Activated CD4-positive, alpha-beta T cell treated with anti-CD3 and anti-CD28 coated beads, Interleukin-2, amount 10 ng/mL, durations not matched to agents 24 days and 14 days (primary cell): ENCODE measurements around the gene REXO1. TPM values are rescaled to one million over a fixed set of nuclear protein-coding genes. Genes with fewer than 3 reads are reported as not detected.

Source experiments
- DNase-seq: peaks from one replicate; pipeline ENCODE4 v3.0.0; 2022
- H3K27ac Mint-ChIP-seq: one replicate; pipeline ENCODE4 v1.8.0; 2022; ENCODE audit warnings: mild to moderate bottlenecking, mixed read lengths
- H3K27me3 Mint-ChIP-seq: one replicate; pipeline ENCODE4 v1.8.0; 2022; ENCODE audit warnings: mixed read lengths
- H3K36me3 Mint-ChIP-seq: one replicate; pipeline ENCODE4 v1.8.0; 2022; ENCODE audit warnings: low read depth, mild to moderate bottlenecking, mixed read lengths
- H3K4me1 Mint-ChIP-seq: one replicate; pipeline ENCODE4 v1.8.0; 2021; ENCODE audit warnings: mixed read lengths
- H3K4me3 Mint-ChIP-seq: one replicate; pipeline ENCODE4 v1.8.0; 2022; ENCODE audit warnings: mild to moderate bottlenecking, moderate library complexity, mixed read lengths
- H3K9me3 Mint-ChIP-seq: one replicate; pipeline ENCODE4 v1.8.0; 2021; ENCODE audit warnings: mixed read lengths
- intact Hi-C: fragments of 100-400 bp; cut with micrococcal nuclease; formaldehyde crosslinking; loops from one replicate; pipeline ENCODE4 v1.15.1; 2023
- total RNA-seq: library from RNA; stranded (reverse); gene quantifications from 2 replicates; pipeline ENCODE4 v1.2.3, GENCODE V29; 2022

Gene REXO1
- total RNA-seq, 1 donor from 2014 or later: 61.4 TPM

- no peaks in the 10 kb centered on the region for H3K9me3 Mint-ChIP-seq
- intact Hi-C loops: no loop called here
- H3K36me3 Mint-ChIP-seq: peaks cover 5% of the 10 kb centered on the region
- no peak overlapping the region for H3K27ac Mint-ChIP-seq
- peaks cover 43% of the 10 kb centered on the region for H3K27me3 Mint-ChIP-seq
- no peak for DNase-seq
- no peaks in the 10 kb centered on the region for H3K4me1 Mint-ChIP-seq
- no peak overlapping the region for H3K4me3 Mint-ChIP-seq
These were observed 71.6 kb downstream of the REXO1 start for GRCh38 chr19:1776606-1777147.

GRCh38 chr19:1775951-1776605 lies 72.2 kb downstream of the REXO1 start:
- Mint-ChIP-seq H3K4me3 (no peak overlapping the region), H3K27me3 (peaks cover 47% of the 10 kb centered on the region), H3K4me1 (no peaks in the 10 kb centered on the region), H3K27ac (no peak overlapping the region), H3K9me3 (no peaks in the 10 kb centered on the region), H3K36me3 (peaks cover 5% of the 10 kb centered on the region)
- intact Hi-C loops: no loop called here
- no peak for DNase-seq

- H3K36me3 Mint-ChIP-seq: peaks cover 5% of the 10 kb centered on the region
- no peak overlapping the region for H3K27ac Mint-ChIP-seq
- DNase-seq: no peak
- H3K4me1 Mint-ChIP-seq: no peaks in the 10 kb centered on the region
- H3K9me3 Mint-ChIP-seq: peaks cover 4% of the 10 kb centered on the region
- intact Hi-C loops: no loop called here
- H3K4me3 Mint-ChIP-seq: no peak overlapping the region
- H3K27me3 Mint-ChIP-seq: peaks cover 51% of the 10 kb centered on the region
These were observed 73.1 kb downstream of the REXO1 start for GRCh38 chr19:1774989-1775772.

GRCh38 chr19:1773184-1773583 lies 75.1 kb downstream of the REXO1 start:
- DNase-seq: no peak
- intact Hi-C loops: no loop called here
- Mint-ChIP-seq H3K27ac (no peak overlapping the region), H3K9me3 (peaks cover 4% of the 10 kb centered on the region), H3K4me3 (no peak overlapping the region), H3K4me1 (no peaks in the 10 kb centered on the region), H3K36me3 (peaks cover 5% of the 10 kb centered on the region), H3K27me3 (peaks cover 50% of the 10 kb centered on the region)

DNA sequence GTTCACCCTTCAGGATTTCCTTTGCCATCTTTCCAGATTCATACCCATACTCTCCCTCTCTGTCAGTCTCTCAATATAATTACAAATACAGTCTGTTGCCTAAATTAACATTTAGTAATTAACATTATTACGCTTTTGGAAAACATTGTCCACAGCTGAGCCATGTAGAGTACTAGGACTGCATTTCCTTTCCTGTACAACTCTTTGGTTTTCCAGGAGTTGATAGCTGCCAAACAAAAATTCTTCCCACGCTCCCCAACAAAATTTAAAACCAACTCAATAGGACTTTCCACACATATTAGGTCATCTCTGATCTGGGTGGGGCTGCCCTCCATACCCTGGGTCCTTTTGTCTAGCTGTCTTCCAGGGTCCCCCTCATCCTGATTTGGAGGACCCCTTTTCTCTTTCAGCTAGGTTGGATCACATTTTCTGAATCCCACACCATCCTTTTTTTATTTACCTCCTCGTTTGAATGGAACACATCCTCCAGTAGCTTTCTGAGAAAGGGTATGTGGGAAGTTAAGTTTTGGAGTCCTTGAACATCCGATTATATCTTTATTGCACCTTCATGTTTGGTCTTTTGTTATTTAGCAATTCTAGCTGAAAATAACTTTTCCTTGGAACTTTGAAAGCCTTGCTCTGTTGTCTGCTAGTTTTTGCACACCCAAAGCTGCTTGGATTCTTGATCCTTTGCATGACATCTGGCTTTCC lies 77.3 kb downstream of the REXO1 start:
- no peak overlapping the region for H3K27ac Mint-ChIP-seq
- peaks cover 46% of the 10 kb centered on the region for H3K27me3 Mint-ChIP-seq
- intact Hi-C loops: no loop called here
- no peaks in the 10 kb centered on the region for H3K36me3 Mint-ChIP-seq
- no peak for DNase-seq
- H3K4me1 Mint-ChIP-seq: no peaks in the 10 kb centered on the region
- H3K4me3 Mint-ChIP-seq: no peak overlapping the region
- H3K9me3 Mint-ChIP-seq: peaks cover 4% of the 10 kb centered on the region

DNA sequence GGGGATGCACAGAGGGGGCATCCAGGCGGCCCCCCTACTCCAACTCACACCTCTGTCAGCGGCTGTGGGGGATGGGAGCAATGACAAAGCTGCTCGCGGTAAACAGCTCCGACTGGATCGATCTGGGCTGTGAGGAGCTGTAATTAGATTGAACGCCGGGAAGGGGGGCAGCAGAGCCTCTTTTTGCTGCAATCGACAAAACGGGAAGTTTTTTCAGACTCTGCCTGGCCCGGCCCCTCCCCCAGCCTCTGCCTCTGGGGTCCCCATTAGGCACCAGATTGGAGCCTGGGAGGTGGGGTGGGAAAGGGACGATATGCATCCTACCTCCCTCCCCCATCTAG lies 78.7 kb downstream of the REXO1 start:
- no peaks in the 10 kb centered on the region for H3K36me3 Mint-ChIP-seq
- peaks cover 4% of the 10 kb centered on the region for H3K9me3 Mint-ChIP-seq
- no peaks in the 10 kb centered on the region for H3K4me1 Mint-ChIP-seq
- no peak overlapping the region for H3K4me3 Mint-ChIP-seq
- peaks cover 59% of the 10 kb centered on the region for H3K27me3 Mint-ChIP-seq
- intact Hi-C loops: no loop called here
- no peak for DNase-seq
- no peak overlapping the region for H3K27ac Mint-ChIP-seq

DNA sequence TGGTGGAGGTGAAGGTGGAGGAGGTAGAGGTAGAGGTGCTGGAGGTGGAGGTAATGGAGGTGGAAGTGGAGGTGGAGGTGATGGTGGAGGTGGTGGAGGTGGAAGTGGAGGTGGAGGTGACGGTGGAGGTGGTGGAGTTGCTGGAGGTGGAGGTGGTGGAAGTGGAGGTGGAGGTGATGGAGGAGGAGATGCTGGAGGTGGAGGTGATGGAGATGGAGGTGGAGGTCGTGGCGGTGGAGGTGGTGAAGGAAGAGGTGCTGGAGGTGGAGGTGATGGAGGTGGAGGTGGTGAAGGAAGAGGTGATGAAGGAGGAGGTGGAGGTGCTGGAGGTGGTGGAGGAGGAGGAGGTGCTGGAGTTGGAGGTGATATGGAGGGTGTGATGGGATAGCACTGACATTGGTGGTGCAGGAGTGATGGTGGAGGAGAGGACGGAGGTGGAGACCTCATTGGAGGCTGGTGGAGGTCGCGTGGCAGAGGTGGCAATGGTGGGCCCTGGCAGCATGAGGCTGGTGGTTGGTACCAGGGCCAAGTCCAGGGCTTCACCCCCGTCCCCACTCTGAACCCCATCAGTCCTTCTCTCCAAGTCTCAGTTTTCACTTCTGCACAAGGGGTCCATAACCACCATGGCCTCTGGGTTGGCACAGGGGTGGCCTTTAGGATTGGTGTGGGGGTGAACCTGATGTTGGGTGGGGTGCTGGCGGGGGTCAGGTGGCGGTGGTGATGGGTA lies 79.2 kb downstream of the REXO1 start:
- intact Hi-C loops: no loop called here
- no peaks in the 10 kb centered on the region for H3K36me3 Mint-ChIP-seq
- H3K9me3 Mint-ChIP-seq: peaks cover 4% of the 10 kb centered on the region
- H3K4me3 Mint-ChIP-seq: no peak overlapping the region
- H3K27ac Mint-ChIP-seq: no peak overlapping the region
- no peaks in the 10 kb centered on the region for H3K4me1 Mint-ChIP-seq
- no peak for DNase-seq
- H3K27me3 Mint-ChIP-seq: peaks cover 61% of the 10 kb centered on the region

GRCh38 chr19:1768248-1768647 lies 80.0 kb downstream of the REXO1 start:
- Mint-ChIP-seq H3K27me3 (peaks cover 65% of the 10 kb centered on the region), H3K27ac (no peak overlapping the region), H3K36me3 (no peaks in the 10 kb centered on the region), H3K9me3 (peaks cover 4% of the 10 kb centered on the region), H3K4me1 (peaks cover 2% of the 10 kb centered on the region), H3K4me3 (no peak overlapping the region)
- intact Hi-C loops: no loop called here
- no peak for DNase-seq

DNA sequence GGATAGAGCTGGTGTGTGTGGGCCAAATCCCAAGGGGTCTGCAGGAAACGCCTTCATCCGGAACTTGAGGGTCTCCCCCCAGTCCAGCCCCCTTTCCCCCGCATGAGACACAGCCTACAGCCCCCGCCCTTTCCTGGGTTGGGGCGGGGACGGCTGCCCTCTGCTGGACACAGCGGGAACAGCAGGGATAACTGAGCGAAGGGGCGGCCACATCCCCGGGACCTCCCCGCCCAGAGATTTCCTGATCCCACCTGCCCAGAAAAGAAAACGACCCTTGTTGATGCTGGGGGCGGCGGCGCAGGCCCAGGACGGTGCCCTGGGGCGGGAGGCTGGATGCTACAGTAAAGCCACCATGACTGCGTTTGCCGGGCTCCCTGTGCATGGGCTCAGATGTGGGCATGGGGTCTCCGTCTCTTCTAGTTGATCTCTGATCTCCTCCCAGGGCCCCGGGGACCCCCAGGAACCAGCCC lies 80.8 kb downstream of the REXO1 start:
- peaks cover 2% of the 10 kb centered on the region for H3K4me1 Mint-ChIP-seq
- H3K4me3 Mint-ChIP-seq: no peak overlapping the region
- intact Hi-C loops: loop anchor here (1.0 to 2.0 kb wide), 2 partner anchors 95 to 219 kb away; no protein-coding TSS in a partner anchor
- no peaks in the 10 kb centered on the region for H3K36me3 Mint-ChIP-seq
- peaks cover 4% of the 10 kb centered on the region for H3K9me3 Mint-ChIP-seq
- H3K27me3 Mint-ChIP-seq: peaks cover 65% of the 10 kb centered on the region
- DNase-seq: peak; percentile 88
- no peak overlapping the region for H3K27ac Mint-ChIP-seq

DNA sequence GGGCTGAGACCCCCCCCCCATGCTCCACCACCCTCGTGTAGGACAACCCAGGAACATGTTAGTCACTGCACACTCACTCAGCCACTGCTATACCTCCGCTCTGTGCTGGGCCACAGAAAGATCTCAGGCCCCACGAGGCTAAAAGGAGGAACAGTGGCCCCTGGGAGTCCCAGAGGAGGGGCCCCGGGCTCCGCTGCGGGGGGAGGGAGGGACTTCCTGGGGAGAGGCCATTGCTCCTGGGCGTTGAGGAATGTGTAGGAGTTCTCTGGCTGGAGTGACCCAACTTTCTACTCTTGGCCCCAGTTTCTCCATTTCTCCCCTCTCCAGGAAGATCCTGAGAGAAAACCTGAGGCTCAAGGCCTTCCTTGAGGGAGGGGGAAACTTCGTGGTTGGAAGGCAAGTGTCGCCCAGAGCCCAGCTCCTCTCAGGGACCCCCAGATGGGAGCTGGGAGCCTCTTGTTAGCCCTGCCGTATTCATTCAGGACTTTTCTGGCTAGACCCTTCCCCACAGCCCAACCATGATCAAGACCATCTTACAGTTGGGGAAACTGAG lies 81.4 kb downstream of the REXO1 start:
- intact Hi-C loops: loop anchor here (1.0 to 2.0 kb wide), 2 partner anchors 95 to 218 kb away; no protein-coding TSS in a partner anchor
- no peak for DNase-seq
- Mint-ChIP-seq H3K4me1 (peaks cover 2% of the 10 kb centered on the region), H3K4me3 (no peak overlapping the region), H3K27me3 (peaks cover 66% of the 10 kb centered on the region), H3K36me3 (no peaks in the 10 kb centered on the region), H3K27ac (no peak overlapping the region), H3K9me3 (peaks cover 4% of the 10 kb centered on the region)

DNA sequence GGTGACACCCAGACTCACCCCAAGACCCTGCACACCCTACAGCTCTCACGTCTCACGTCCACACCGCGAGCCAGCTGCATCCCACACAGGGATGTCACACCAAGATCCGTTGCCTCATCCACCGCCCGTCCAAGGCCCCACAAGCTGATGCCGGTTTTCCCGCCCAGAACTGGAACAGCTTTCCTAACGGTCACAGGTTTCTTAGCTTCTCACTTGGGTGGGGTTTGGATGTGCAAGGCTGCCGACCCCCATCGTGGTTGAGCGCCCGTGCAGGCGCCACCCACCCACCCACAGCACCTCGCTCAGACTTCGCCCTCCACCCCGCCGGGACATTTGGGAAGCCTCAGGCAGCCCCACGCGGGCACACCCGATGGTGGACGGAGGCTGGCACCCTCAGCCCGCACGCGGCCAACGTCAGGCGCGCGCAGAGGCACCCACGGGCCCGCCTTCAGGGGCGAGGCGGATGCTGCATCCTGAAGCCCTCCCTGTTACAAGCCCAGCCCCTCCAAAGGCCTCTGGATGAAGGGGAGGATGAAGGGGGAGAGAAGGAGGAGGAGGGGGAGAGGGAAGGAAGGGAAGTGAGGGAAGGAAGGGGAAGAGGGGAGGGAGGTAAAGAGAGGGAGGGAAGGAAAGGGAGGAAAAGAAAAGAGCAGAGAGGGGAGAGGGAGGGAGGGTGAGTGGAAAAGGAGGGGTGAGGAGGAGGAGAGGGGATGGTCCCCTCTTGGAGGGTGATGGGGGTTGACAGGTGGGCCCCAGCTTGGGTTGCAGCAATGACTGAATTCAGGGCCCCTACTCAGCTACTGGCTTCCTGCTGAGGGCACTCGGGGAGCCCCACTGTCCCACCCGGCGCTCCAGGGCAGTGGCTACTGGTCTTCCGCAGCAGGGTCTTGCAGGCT lies 82.1 kb downstream of the REXO1 start:
- Mint-ChIP-seq H3K36me3 (no peaks in the 10 kb centered on the region), H3K4me3 (no peak overlapping the region), H3K4me1 (peaks cover 2% of the 10 kb centered on the region), H3K27me3 (peaks cover 70% of the 10 kb centered on the region), H3K9me3 (peaks cover 4% of the 10 kb centered on the region), H3K27ac (no peak overlapping the region)
- intact Hi-C loops: loop anchor here (2.0 kb wide), 2 partner anchors 15 to 217 kb away; no protein-coding TSS in a partner anchor
- no peak for DNase-seq
